ENCODE data around the gene RCCD1. TPM values are rescaled to one million over a fixed set of nuclear protein-coding genes. Genes with fewer than 3 reads are reported as not detected.

RCCD1 gene
- total and polyA plus RNA-seq, 2 donors (not counting 1 experiment from before 2014, with no cell fraction given) = 11.0 to 20.5 TPM

DNA sequence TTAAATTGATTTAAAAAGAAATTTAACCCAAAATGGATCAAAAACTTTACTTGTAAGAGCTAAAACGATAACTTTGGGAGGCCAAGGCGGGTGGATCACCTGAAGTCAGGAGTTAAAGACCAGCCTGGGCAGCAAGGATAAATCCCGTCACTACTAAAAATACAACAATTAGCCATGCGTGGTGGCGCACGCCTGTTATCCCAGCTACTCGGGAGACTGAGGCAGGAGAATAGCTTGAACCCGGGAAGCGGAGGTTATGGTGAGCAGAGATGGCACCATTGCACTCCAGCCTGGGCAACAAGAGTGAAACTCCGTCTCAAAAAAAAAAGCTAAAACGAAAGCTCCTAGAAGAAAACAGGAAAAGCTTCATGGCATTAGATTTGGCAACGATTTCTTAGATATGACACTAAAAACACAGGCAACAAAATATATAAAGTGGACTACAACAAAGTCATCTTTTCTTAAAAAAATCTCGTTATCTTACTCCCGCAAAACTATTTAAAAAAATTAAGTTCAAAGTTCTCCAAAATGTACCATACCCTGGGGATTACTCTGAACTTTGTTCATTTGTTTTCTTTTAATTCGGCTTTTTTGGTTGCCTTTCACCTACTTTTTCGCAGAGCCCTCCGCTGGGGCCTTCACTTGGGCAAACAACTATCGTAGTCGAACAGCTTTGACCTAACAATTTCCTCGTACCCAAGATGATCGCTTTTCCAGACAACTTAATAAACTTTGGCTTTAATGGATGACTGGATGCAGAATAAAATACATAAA lies 25.3 kb upstream of the RCCD1 start:
- peak overlapping the region; percentile 88 to 93 for H3K27ac ChIP-seq (ENCODE audit: low read length in 2 of 2)
- TF ChIP-seq, protein P1, sequence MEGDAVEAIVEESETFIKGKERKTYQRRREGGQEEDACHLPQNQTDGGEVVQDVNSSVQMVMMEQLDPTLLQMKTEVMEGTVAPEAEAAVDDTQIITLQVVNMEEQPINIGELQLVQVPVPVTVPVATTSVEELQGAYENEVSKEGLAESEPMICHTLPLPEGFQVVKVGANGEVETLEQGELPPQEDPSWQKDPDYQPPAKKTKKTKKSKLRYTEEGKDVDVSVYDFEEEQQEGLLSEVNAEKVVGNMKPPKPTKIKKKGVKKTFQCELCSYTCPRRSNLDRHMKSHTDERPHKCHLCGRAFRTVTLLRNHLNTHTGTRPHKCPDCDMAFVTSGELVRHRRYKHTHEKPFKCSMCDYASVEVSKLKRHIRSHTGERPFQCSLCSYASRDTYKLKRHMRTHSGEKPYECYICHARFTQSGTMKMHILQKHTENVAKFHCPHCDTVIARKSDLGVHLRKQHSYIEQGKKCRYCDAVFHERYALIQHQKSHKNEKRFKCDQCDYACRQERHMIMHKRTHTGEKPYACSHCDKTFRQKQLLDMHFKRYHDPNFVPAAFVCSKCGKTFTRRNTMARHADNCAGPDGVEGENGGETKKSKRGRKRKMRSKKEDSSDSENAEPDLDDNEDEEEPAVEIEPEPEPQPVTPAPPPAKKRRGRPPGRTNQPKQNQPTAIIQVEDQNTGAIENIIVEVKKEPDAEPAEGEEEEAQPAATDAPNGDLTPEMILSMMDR (IDR thresholded peaks at IDR 0.05) = no peak
- no peak for TF ChIP-seq EZH2 (IDR thresholded peaks at IDR 0.05; ENCODE audit: borderline replicate concordance, insufficient read depth, low read depth, low read length, poor library complexity, severe bottlenecking)
- intact Hi-C loops (cut with micrococcal nuclease) = loop anchor here (5.0 to 10.0 kb wide), 3 partner anchors 737 to 1235 kb away; partner anchors contain the start of genes AP3S2, PEX11A and WDR93
- H3K4me3 Mint-ChIP-seq = peak overlapping the region; percentile 98
- no peaks in the 10 kb centered on the region for H3K27me3 ChIP-seq (replicated peaks in 1 of 4; ENCODE audit: control extremely low read depth in 1 of 4, control insufficient read depth in 3 of 4, insufficient read depth in 4 of 4, low read length in 3 of 4)
- WGBS (ENCODE audit: insufficient coverage) = 41% methylated on average over 17 of the region's 21 CpGs
- no peaks in the 10 kb centered on the region for H3K9me3 ChIP-seq (ENCODE audit: control extremely low read depth in 1 of 3, control insufficient read depth in 2 of 3, insufficient read depth in 1 of 3, low read length in 2 of 3)
- no peaks in the 10 kb centered on the region for H3K79me2 ChIP-seq (ENCODE audit: control insufficient read depth, insufficient read depth, low read length)
- no peak for DNase-seq
- no peaks in the 10 kb centered on the region for H3K36me3 ChIP-seq (replicated peaks in 1 of 2; ENCODE audit: control extremely low read depth in 1 of 2, control insufficient read depth in 1 of 2, extremely low read depth in 1 of 2, insufficient read depth in 2 of 2, low read length in 1 of 2)
- ATAC-seq (ENCODE audit: low read depth) = no peak
- CTCF ChIA-PET = interaction anchor here (1.1 to 9.5 kb wide), 6 partner anchors 7 to 609 kb away, joined by 3 to 260 read pairs (median 26); partner anchors contain the start of genes MAN2A2 and RCCD1
- H3K9ac ChIP-seq (ENCODE audit: low read length) = peak overlapping the region; percentile 78
- no peaks in the 10 kb centered on the region for H3K27me3 Mint-ChIP-seq
- H3K4me3 ChIP-seq (ENCODE audit: control extremely low read depth in 1 of 5, extremely low read depth in 1 of 5, insufficient read depth in 1 of 5, low read depth in 2 of 5, low read length in 4 of 5) = peak overlapping the region; percentile 64 to 79 (median 70)
- peak overlapping the region; percentile 77 for H2AFZ ChIP-seq (ENCODE audit: insufficient read depth, low read depth, low read length, poor library complexity, severe bottlenecking)
- H3K9me3 Mint-ChIP-seq (ENCODE audit: insufficient read depth) = no peaks in the 10 kb centered on the region
- peak overlapping the region; percentile 99 for H3K27ac Mint-ChIP-seq
- peak overlapping the region; percentile 94 for H3K4me2 ChIP-seq (replicated peaks; ENCODE audit: low read depth, low read length, poor library complexity, severe bottlenecking)
- H4K20me1 ChIP-seq (ENCODE audit: control insufficient read depth, insufficient read depth, low read length, poor library complexity, severe bottlenecking) = no peaks in the 10 kb centered on the region
- POLR2A ChIA-PET = interaction anchor here (0.6 to 6.9 kb wide), 3 partner anchors 27 to 542 kb away, joined by 3 to 66 read pairs (median 9); partner anchors contain the start of genes MAN2A2 and VPS33B
- peaks cover 34% of the 10 kb centered on the region for H3K4me1 Mint-ChIP-seq
- H3K4me1 ChIP-seq (ENCODE audit: control insufficient read depth in 2 of 2, insufficient read depth in 2 of 2, low read length in 2 of 2) = peaks cover 30 to 46% of the 10 kb centered on the region in 2 donors
